Measurements from ENCODE around the gene RBM39.

DNA sequence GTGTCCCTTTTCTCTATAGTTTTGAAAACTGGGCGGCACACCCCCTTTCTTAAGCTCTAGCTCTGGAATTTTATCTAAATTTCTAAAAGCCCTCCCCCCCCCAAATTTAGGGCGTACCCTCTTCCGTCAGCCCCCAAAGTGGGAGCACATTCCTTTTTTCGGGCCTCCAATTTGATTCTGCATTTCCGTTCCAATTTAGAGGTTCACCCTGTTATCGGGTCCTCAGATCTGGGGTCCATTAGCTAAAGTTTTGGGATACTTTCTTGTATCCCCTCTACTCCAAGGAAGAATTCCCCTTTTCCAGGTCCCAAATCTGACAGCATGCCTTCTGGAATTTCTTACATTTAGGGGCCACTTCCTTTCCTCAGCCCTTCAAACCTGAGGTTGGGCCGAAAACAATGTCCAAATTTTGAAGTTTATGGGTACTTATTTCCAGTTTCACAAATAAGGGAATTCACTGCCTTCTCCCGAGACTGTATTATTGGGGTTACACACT lies 30.6 kb upstream of the RBM39 start:
- TF ChIP-seq EZH2phosphoT487 (IDR thresholded peaks at IDR 0.05; ENCODE audit: low read length) (no peak), CTCF (IDR thresholded peaks at IDR 0.05; ENCODE audit: low read length) (no peak)
